HG03139 (cell line): ENCODE data around the gene TUSC2.

Experiments used
- ATAC-seq: cut with Tn5 transposase; IDR thresholded peaks from one replicate; pipeline ENCODE4 v1.9.1; 2021; ENCODE audit not compliant: unreplicated experiment

The TUSC2 gene

DNA sequence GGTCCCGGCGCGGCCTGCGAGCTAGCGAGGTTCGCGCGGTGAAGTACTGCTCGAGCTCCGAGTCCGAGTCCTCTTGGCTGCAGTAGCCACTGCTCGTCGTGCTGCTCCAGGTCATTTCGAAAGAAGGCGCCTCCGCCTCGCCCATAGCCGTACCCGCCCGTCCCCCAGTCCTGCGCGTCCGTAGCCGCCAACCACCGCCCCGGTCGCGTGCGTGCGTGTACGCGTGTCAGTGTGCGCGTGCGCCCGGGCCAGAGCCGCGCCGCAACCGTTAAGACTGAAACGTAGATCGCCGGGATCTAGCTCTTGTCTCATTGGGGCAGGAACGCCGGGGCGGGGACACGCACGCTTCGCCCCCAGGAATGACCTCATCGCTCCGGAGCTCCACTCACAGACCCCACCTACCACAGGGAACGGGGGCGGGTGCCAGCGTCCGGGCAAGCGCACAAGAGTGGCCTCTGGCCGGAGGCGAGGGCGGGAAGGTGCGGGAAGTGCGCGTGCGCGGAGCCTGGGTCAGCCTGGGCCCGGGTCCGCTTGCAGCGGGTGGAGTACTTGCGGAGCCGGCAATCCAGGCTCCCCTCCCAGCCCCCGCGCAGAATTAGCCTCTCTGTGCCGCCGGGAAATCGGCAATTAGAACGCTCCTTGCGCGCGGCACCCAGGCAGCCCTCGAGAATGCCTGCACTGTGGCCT is 9.3 kb upstream of the TUSC2 start:
- ATAC-seq = peak; percentile 75

DNA sequence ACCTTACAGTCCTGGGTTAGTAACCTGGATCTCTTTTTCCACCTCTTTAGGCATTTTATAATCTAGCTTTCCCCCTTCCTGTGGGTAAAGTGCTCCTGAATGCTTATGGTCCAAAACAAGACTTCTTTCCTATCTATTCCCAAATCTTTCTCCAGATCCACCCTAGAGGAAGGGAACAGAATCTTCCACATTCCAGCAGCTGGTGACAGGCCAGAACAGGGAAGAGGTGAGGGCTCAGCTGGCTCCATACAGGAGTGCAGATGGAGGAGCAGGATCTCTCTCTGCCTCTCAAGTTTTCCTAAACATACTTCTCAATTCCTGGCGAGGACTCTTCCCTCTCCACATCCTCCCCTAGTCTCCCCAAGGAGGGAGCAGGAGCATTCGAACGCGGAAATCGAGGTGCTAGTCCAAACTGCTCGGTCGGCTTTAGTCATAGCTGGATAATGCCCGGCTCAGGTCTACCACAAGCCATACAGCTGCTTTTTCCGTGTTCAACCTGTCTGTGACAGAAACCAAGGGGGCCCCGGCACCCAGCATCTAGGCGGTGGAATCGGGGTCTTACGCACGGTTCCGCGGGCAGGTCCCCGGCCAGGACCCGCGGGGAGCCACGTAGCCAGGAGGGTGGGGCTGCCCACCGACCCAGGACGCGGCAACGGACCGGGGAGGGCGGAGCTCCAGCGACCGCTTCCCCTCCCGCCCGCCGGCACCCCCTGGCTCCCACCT is 8.6 kb upstream of the TUSC2 start:
- peak; percentile 4 for ATAC-seq

DNA sequence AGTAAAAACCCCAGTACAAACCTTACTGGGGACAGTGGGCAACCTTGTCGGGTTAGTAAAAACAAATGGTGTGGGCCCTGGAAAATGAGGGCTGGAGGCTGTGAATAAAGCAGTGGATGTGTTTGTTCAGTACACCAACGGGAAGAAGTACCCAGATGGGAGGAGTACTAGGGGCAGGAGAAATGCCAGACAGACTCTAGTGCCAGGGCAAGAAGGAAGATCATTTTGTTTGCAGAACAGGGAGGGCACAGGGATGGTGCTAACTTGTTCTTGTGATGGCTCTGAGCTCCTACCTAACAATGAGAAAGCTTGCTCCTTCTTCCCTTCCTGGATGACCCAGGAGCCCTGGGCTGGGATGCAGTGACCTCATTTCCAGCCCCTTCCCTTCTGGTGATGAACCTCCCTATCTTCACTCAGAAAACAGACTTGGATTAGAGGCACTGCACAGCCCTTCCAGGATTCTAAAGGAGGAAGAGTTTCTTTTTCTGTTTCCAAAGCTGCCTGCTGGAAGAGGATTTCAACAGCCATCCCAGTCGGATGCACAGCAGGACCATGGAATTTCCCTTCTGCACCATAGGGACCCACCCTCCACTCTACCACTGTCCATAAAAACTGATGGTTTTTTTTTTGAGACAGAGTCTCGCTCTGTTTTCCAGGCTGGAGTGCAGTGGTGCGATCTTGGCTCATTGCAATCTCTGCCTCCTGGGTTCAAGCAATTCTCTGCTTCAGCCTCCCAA is 6.5 kb upstream of the TUSC2 start:
- ATAC-seq = no peak

DNA sequence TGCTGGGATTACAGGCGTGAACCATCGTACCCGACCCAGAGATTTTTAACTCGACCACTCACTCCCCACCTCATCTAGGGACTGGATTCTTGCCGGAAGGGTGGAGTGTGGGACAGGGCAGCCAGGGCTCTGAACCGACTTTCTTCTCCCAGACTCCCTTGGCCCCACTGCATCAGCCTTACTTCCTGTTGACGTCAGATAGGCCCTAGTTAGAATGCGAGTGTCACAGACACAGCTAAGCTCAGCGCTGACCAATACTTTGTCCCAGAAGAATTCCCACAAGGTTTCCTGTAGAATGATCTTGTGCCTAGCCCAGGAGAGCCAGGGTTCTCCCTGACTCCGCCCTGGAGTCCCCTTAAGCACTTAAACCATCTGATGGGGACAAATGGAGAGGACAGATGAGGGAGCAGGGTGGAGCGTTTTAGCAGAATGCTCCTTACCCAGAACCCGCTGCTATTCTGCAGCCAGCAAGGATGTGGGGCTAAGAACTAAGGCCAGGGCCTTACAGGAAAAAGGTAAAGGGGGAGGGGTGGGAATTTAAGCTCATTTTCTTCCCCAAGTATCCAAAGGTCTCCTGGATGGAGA is 5.8 kb upstream of the TUSC2 start:
- no peak for ATAC-seq

DNA sequence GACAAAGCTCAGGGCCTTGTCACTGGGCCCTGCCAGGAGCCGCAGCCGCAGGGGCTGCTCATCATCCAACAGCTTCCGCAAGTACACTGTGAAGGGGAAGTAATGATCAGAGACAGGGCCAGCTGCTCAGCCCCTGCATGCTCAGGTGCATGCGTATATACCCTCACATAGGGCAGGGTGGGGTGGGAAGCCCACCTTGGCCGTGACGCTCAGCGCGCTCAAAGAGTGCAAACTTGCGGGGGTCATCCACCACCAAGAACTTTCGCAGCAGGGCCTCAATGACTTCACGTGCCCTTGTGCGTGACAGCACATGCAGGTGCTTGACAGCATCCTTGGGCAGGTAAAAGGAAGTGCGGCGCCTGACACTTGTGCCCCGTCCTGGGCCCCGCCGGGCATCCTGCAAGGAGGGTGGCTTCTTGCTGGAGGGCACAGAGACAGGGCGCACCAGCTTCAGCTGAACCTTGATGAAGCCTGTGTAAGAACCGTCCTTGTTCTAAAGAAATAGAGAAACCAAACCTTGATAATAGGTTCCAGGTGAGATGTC is 3.4 kb upstream of the TUSC2 start:
- no peak for ATAC-seq

DNA sequence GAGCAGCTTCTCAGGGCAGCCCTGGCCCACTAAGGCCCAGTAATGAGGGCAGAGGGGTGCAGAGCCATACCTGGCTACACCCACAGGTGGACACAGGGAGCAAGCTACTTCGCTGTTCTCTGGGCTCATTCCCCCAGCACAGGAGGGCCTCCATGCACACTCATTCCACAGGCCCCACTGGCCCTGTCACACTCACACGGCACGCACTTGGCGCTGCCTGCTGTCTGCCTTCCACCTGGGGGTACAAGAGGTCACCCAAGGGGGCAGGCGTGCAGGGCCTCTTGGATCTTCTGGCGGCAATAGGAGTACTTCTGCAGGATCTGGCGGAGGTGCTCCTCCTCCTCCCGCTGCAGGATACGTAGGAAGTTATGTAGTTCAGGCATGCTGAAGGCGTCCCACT is 2.3 kb upstream of the TUSC2 start:
- no peak for ATAC-seq

DNA sequence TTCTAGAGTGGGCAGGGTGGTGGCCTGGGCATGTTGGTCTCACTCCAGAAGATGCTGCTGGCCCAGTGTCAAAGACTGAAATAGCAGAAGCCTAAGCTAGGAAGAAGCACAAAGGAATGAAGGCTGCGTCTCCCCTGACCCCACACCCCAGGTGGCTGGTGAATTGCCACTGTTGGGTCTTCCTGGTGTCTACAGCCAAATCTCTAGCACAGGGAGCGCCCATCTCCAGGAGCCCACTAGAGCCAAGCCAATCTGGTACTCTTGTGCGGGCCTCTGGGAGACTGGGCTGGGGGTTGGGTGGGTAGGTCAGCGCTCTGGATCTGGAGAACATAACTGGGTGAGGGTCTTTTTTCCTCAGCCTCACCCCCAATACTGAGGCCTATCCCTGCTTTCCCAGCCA is 894 bp downstream of the TUSC2 start:
- ATAC-seq = no peak

DNA sequence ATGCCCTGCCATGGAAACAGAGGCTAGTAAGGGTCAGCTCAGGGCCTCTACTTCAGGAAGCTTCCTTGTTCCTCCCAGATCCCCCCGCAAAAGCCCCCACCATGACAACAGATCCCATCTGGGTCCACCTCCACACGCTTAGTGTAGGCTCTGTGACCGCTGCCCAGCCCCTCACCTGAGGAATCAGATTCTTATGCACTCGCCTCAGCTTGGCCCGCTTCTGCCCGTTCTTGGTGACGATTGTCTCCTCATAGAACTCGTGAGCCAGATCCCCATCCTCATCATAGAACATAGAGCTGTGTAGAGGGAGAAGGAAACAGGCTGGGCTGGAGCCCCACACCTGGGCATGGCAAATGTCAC is 1.9 kb downstream of the TUSC2 start:
- ATAC-seq = no peak

DNA sequence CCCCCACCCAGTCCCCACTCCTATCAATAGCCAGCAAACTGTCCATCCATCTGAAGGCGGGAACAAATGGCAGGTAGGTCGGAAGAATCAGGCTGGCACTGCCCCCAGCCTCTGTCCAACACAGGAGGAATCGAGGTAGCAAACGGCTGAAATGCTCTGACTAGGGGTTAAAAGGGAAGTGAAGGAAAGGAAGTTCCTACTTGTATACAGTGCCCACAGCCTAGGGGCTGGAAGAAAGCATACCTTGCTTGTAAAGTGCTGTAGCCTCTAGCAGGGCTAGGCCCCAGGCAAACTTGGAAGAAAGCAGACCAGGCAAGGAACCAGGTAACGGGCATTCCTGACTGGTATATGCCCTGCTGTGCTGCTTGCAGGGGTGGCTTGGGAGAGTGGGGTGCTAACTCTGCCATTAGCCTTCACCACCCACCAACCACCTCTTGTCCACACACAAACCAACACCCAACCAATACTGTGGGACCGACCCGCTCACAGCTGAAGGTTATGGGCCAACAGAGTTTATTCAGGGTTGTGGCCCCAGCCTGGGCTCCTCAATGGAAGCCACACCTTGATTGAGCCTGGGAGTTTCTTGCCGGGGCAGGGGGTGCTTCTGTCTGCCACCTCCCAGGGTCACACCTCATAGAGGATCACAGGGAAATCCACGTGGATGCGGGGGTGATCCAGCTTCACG is 2.4 kb downstream of the TUSC2 start:
- ATAC-seq = no peak

DNA sequence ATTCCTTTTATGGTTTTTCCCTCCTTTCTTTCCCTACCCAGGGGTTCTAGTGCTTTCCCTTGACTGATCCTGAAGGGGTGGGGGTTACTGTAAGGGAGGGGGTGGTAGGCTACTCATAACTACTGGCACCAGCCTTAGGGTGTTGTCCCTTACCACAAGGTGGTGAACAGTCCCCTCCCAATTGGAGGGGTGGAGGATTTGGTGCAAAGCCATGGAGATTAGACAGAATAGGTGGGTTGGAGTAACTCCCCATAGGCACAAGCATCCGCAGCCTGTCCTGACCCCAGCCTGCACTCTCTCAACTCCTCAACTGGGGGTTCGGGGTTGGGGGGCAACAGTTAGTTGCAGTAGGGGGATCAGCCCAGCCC is 2.9 kb downstream of the TUSC2 start:
- ATAC-seq = no peak

DNA sequence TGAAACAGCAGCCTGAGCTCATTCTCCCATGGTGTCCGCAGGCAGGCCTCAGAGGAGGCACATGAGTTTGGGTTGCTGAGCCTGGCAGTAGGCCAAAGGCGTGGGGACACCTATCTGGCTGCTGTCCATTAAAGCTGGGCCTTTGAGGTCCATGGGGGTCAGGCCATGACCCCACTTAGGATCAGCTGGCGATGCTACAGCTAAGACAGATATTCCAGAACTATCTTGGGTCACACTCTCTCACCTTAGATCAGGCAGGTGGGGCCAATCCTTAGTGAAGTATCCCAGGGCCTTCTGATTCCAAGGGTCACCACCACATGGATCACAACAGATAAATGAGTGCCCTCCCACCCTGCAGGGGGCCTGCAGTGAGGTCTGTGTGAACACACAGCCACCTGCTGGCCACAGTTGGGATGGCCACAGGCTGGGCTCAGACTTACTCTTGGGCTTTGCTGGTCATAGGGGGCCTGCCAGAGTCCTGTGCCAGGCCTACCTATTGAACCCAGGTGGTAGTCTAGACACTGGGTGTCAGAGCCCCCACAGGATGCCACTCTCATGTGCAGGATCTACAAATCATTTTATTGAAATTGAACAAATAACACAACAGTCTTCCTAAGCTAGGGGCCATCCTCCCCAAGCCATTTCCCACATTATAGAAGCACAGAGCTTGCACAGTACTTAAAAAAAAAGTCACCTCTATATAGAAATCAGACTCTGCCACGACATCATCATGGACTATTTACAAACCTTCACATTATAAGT is 3.5 kb downstream of the TUSC2 start:
- no peak for ATAC-seq

DNA sequence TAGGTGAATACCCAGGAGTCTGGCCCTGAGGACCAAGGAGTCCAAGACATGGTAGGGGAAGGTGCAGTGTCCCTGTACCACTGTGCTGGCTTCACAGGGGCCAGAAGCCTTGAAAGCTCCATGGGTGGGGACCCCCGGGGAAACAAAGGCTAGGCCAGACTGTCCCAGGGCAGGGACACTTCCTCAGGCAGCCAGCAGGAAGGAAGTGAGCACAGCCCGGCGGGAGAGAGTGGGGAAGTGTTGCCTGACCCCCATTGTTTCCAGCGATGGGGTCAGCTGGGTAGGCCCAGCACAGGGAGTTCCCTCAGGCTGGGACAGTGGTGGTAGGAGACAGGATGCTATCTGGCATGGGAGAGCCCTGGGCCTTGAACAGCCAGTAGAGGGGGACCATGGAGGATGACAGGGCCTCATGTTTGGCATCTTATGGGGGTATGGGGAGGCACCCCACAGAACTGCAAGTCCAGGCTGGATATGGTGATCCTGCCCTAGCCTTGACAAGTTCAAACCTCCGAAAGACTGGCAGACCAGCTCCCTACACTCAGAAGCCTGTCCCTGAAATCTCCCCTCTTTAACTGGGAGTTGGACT is 4.3 kb downstream of the TUSC2 start:
- no peak for ATAC-seq

DNA sequence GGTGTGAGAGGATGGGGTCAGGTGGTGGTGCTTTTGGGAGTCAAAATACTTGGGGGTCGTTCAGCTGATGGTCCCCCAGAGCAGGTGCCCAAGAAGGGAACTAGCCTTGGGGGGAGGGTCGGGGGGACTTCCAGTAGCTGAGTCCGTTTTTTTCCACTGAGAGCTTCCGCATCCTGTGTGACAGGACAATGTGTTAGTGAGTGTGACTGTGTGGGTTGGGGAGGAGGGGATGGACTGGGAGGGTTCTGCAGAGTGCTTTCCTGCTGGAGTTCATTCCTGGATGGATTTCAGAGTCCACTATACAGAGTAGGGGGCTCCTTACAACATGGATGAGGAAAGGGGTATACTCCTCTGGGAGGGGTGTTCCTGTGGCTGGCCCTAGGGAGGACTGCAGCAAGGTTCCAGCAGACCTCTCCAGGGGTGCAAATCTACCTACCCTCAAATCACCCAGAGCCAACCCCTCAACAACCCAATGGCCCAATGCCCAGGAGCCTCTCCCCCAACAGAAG is 4.9 kb downstream of the TUSC2 start:
- no peak for ATAC-seq

DNA sequence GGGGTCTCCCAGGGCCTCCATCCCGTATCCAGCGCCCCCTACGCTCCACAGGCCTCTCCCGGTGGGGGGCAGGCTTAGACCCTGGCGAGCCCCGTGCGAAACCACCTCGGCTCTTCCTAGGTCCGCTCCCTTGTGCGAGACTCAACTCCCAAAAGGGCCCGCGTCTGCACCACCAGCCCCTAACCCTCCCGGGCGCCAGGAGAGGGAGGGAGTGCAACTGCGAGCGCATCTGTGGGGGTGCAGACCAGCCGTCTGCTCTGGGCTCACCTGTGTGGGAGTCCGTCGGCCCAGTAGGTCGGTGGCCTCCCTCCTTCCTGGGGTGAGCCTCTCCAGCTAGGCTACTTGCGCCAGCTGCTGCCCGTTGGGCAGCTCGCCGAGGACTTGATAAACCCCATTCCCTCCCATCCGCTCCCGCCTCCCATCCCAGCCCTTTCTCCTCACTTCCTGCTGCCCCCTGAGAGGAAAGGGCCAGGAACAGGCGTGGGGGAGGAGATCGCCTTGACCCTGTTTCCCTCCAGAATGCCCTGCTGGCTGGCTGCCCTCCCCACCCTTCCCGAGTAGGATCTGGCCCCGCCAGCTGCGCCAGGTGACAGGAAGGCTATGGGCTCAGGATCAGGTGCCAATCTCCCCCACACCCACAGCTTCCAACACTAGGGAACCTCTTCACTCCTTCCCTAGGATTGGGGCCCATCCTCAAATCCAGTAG is 5.5 kb downstream of the TUSC2 start, which contains the start of gene HYAL2:
HYAL2 (minus strand) TSS at position 360 of the 706 bp plus-strand sequence. CDS start 2,256 bp downstream, outside the sequence.
- no peak for ATAC-seq

DNA sequence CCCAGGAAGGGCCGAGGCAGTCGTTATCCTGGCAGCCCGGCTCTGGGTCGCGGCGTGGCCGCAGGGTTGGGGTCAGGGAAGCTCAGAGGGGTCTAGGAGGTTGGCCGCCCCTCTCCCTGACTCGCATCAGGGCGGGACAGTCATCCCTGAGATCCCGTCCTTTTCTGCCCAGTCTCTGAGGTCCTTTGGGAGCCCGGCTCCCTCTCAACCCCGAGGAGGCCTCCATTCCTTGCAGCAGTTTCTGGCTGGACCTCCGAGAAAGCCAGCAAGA is 6.0 kb downstream of the TUSC2 start:
- ATAC-seq = no peak

DNA sequence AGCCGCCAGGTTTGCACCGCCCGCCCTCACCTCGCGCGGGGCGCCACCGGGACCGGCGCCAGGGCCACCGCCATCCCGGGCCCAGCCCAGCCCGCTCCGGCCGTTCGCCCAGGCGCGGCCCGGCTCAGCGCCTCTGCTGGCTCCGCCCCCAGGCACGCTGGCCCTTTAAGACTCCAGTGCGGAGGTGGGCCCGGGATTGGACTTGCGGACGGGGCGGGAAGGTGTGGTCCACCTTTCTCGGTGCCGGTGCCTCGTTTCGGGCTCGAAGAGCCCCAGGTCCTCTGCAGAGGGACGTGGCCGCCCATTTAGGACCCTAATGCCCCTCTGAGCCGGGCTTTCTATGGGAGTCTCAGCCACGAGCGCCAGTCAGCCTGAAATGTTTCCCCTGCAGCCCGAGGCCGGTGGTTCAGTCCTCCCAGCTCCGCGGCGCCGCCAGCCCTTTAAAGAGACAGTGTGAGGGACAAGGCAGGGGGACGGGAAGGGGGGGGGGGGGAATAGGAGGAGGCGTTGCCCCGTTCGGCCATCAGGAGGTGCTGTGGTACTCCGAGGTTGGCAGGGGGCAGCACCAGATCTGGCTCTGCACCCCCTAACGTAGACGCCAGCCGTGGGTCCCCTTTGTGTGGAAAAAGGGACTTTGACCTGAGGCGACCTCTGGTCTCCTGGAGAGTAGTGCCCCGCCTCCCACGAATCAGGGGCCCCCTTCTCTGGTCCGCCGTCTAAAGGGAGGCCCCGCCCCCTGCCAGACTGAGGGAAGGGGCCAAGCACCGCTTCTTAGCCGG is 6.5 kb downstream of the TUSC2 start:
- ATAC-seq = peak; percentile 65

DNA sequence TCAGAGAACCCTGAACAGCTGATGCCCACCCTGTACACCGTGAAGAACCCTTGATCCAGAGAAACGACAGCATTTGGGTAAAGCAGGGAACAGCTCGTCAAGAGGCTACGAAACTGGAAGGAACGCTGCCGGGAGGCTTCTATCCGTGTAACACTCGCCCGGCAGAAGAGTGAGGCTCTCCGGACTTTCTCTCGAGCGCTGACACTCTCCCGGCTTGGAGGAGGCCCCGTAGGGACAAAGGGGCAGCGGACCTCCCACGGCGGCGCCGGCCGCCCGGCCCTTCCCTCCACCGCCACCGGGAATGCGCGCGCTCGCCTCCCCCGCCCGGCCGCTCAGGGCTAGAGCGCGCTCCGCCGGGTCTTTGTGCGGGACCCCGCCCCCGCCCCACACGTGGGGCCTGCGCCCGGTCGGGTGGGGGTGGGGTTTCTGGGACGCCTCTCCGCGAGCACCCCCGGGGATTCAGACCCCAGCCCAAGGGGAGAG is 7.1 kb downstream of the TUSC2 start:
- peak; percentile 34 for ATAC-seq

DNA sequence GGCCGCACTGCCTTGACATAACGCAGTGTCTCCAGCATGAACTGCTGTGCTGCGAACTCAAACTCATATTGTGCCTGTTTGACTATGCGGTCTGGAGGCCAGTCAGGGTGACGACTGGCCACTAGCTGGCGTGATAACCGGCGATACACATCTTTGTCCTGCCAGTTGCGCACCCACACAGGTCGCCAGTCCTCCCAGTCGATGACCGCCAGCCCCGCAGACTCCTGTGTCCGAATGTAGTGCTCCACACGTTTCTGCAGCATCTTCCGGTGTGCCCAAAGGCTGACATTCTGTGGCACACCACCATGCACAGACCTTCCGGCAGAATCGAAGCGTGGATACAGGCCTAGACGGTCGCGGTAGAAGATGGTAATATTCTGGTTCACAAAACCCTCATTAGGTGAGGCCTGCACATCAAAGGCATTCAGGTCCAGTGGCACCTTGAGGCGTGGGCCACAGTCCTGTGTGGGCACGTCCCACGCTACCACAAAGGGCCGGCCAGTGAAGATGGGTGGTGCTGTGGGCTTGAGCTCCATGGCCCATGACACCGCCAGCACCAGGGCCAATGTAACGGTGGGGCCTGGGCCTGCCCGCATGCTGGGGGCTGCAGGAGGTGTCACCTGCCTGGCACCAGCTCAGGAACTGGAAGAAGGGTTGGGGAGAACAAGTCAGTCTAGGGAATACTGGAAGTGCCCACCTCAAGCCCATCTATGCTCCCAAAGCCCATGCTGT is 8.0 kb downstream of the TUSC2 start:
- ATAC-seq = no peak
